HCT116 (cell line): Measurements from ENCODE around the gene PLD1. TPM values are rescaled to one million over a fixed set of nuclear protein-coding genes. Genes with fewer than 3 reads are reported as not detected.

Experiments
- ATAC-seq: fragments of 200-7000 bp; cut with Tn5 transposase; 2 replicates; pipeline ENCODE4 v1.9.1; 2020; ENCODE audit warnings: mild to moderate bottlenecking, moderate library complexity
- BruUV-seq: library from RNA; stranded (reverse); fragments of 400-500 nt; replicated peaks from 2 replicates; lab custom pipeline; 2021; lab: Mats Ljungman, UMichigan
- CTCF ChIA-PET: fragments of 300-600 bp; sonication (Branson Sonifier 250); formaldehyde crosslinking; loops from one replicate; lab custom pipeline; 2021; ENCODE audit warnings: antibody characterized with exemption; lab: Charles Lee
- POLR2A ChIA-PET: fragments of 300-600, 350-600 bp; sonication (Branson Sonifier 250); formaldehyde crosslinking; loops from one replicate; lab custom pipeline; 2021; ENCODE audit warnings: antibody characterized with exemption; lab: Charles Lee
- RAD21 ChIA-PET, 2 experiments: fragments of 300-600 bp; sonication (Branson Sonifier 250); formaldehyde crosslinking; loops; one replicate each; lab custom pipeline; 2023; ENCODE audit warnings: low total read pairs in 2 of 2; ENCODE audit not compliant: uncharacterized antibody in 2 of 2, unreplicated experiment in 2 of 2, low non-redundant PET in 1 of 2; lab: Charles Lee
- DNase-seq: peaks from one replicate; pipeline ENCODE4 v3.0.0-alpha.2; 2010; ENCODE audit warnings: low read depth, low spot score
- H2AFZ ChIP-seq: fragments of 200-600 bp; shearing (Covaris generic), sonication (generic); 2 replicates; pipeline ENCODE4 v1.6.1; 2017; ENCODE audit warnings: low read depth, mixed run types, mixed read lengths, antibody characterized with exemption, low read length; ENCODE audit not compliant: poor library complexity, severe bottlenecking
- H3K27ac ChIP-seq: 2 replicates; pipeline ENCODE4 v1.5.1; 2012; ENCODE audit warnings: low read depth, low read length
- H3K27me3 ChIP-seq: fragments of 200-600 bp; sonication (generic); 2 replicates; pipeline ENCODE4 v1.6.1; 2016; ENCODE audit warnings: mixed run types, low read length, mixed read lengths; ENCODE audit not compliant: insufficient read depth
- H3K36me3 ChIP-seq, 2 experiments: fragments of 200-500 bp in 1 of 2; fragments of 200-600 bp in 1 of 2; sonication (Bioruptor generic) in 1 of 2; sonication (generic) in 1 of 2; 2 replicates each; pipeline versions ENCODE4 v1.5.1 to v1.6.1; 2014 to 2016; ENCODE audit warnings: low read length in 2 of 2, inconsistent platforms in 1 of 2, mixed read lengths in 1 of 2, mixed run types in 1 of 2; ENCODE audit not compliant: insufficient read depth in 2 of 2, control insufficient read depth in 1 of 2
- H3K4me1 ChIP-seq, 2 experiments: fragments of 200-600 bp in 1 of 2; sonication (generic) in 1 of 2; 2 replicates each; pipeline versions ENCODE4 v1.5.1 to v1.6.1; 2012 to 2017; ENCODE audit warnings: low read length in 2 of 2, inconsistent platforms in 1 of 2, mild to moderate bottlenecking in 1 of 2, mixed read lengths in 1 of 2, mixed run types in 1 of 2, moderate library complexity in 1 of 2; ENCODE audit not compliant: insufficient read depth in 2 of 2, control insufficient read depth in 1 of 2
- H3K4me2 ChIP-seq: fragments of 200-600 bp; sonication (generic); 2 replicates; pipeline ENCODE4 v1.6.1; 2017; ENCODE audit warnings: mixed run types, low read length, mixed read lengths
- H3K4me3 ChIP-seq, 2 experiments: fragments of 200-600 bp in 1 of 2; sonication (generic) in 1 of 2; replicated peaks in 1 of 2; 2 replicates each; pipeline ENCODE4 v1.5.1; 2011 to 2016; ENCODE audit warnings: low read length in 2 of 2, control low read depth in 1 of 2, low read depth in 1 of 2, mild to moderate bottlenecking in 1 of 2, mixed read lengths in 1 of 2, mixed run types in 1 of 2
- H3K79me2 ChIP-seq: fragments of 200-600 bp; sonication (generic); 2 replicates; pipeline ENCODE4 v1.6.1; 2017; ENCODE audit warnings: mild to moderate bottlenecking, mixed run types, low read length, moderate library complexity, mixed read lengths; ENCODE audit not compliant: insufficient read depth
- H3K9ac ChIP-seq: fragments of 200-600 bp; sonication (generic); 2 replicates; pipeline ENCODE4 v1.6.1; 2016; ENCODE audit warnings: low read length, mixed read lengths
- H3K9me2 ChIP-seq: fragments of 200-600 bp; sonication (generic), shearing (Covaris generic); 2 replicates; pipeline ENCODE4 v1.6.1; 2017; ENCODE audit warnings: mixed run types, mild to moderate bottlenecking, moderate library complexity; ENCODE audit not compliant: insufficient read depth
- H3K9me3 ChIP-seq, 2 experiments: fragments of 200-500 bp in 1 of 2; fragments of 200-600 bp in 1 of 2; sonication (Bioruptor generic) in 1 of 2; sonication (generic) in 1 of 2; 2 replicates each; pipeline ENCODE4 v1.6.1; 2014 to 2017; ENCODE audit warnings: low read length in 2 of 2, mixed read lengths in 2 of 2, inconsistent platforms in 1 of 2, low read depth in 1 of 2, mild to moderate bottlenecking in 1 of 2, mixed run types in 1 of 2, moderate library complexity in 1 of 2; ENCODE audit not compliant: control insufficient read depth in 1 of 2, insufficient read depth in 1 of 2
- H4K20me1 ChIP-seq: fragments of 200-600 bp; sonication (generic), shearing (Covaris generic); 2 replicates; pipeline ENCODE4 v1.6.1; 2017; ENCODE audit warnings: mixed run types, mild to moderate bottlenecking, moderate library complexity; ENCODE audit not compliant: insufficient read depth
- ATF3 ChIP-seq: IDR thresholded peaks from 2 replicates; pipeline ENCODE4 v1.6.1; 2012
- CEBPB ChIP-seq: IDR thresholded peaks from 2 replicates; pipeline ENCODE4 v1.6.1; 2012; ENCODE audit warnings: low read depth
- CTCF ChIP-seq, 3 experiments: fragments of 200-600 bp in 1 of 3; sonication (generic) in 1 of 3; IDR thresholded peaks in 2 of 3; conservative IDR thresholded peaks in 1 of 3; 2 replicates each; pipeline ENCODE4 v1.5.1; 2012 to 2017; ENCODE audit warnings: low read depth in 2 of 3, low read length in 2 of 3, antibody characterized with exemption in 1 of 3, borderline replicate concordance in 1 of 3, control low read depth in 1 of 3, mild to moderate bottlenecking in 1 of 3, mixed read lengths in 1 of 3, mixed run types in 1 of 3, moderate library complexity in 1 of 3; ENCODE audit not compliant: insufficient read depth in 1 of 3
- EGR1 ChIP-seq: IDR thresholded peaks from 2 replicates; pipeline ENCODE4 v1.6.1; 2012; ENCODE audit warnings: low read depth
- ELF1 ChIP-seq: IDR thresholded peaks from 2 replicates; pipeline ENCODE4 v1.6.1; 2012; ENCODE audit warnings: low read depth, borderline replicate concordance
- EZH2 ChIP-seq: fragments of 200-600 bp; sonication (generic); IDR thresholded peaks from 2 replicates; pipeline ENCODE4 v1.6.1; 2017; ENCODE audit warnings: antibody characterized with exemption, mixed run types
- EZH2phosphoT487 ChIP-seq: fragments of 200-600 bp; IDR thresholded peaks from 2 replicates; pipeline ENCODE4 v1.6.1; 2018; ENCODE audit warnings: antibody characterized with exemption, borderline replicate concordance
- FOSL1 ChIP-seq: IDR thresholded peaks from 2 replicates; pipeline ENCODE4 v1.6.1; 2012; ENCODE audit warnings: low read depth
- JUND ChIP-seq: IDR thresholded peaks from 2 replicates; pipeline ENCODE4 v1.6.1; 2012
- MAX ChIP-seq: IDR thresholded peaks from 2 replicates; pipeline ENCODE4 v1.6.1; 2012
- POLR2AphosphoS5 ChIP-seq: IDR thresholded peaks from 2 replicates; pipeline ENCODE4 v1.6.1; 2011; ENCODE audit warnings: mild to moderate bottlenecking, low read depth, low read length, moderate library complexity
- RAD21 ChIP-seq: IDR thresholded peaks from 2 replicates; pipeline ENCODE4 v1.6.1; 2012; ENCODE audit warnings: low read depth, mild to moderate bottlenecking
- SIN3A ChIP-seq: IDR thresholded peaks from 2 replicates; pipeline ENCODE4 v1.6.1; 2012; ENCODE audit warnings: low read depth
- SP1 ChIP-seq: IDR thresholded peaks from 2 replicates; pipeline ENCODE4 v1.6.1; 2012; ENCODE audit warnings: low read depth
- SRF ChIP-seq: IDR thresholded peaks from 2 replicates; pipeline ENCODE4 v1.6.1; 2012; ENCODE audit warnings: low read depth
- TCF7L2 ChIP-seq: IDR thresholded peaks from 2 replicates; pipeline ENCODE4 v1.7.0; 2011; ENCODE audit warnings: borderline replicate concordance, inconsistent platforms; ENCODE audit not compliant: insufficient read depth, insufficient read length; ENCODE audit errors: extremely low read depth
- YY1 ChIP-seq: IDR thresholded peaks from 2 replicates; pipeline ENCODE4 v1.6.1; 2011; ENCODE audit warnings: low read length, low read depth, moderate library complexity, mild to moderate bottlenecking; ENCODE audit not compliant: insufficient replicate concordance; ENCODE audit errors: extremely low read depth
- ZBTB33 ChIP-seq: IDR thresholded peaks from 2 replicates; pipeline ENCODE4 v1.6.1; 2011; ENCODE audit warnings: mild to moderate bottlenecking, low read length, moderate library complexity; ENCODE audit not compliant: insufficient replicate concordance; ENCODE audit errors: extremely low read depth
- ZFX ChIP-seq: fragments of 450-650 bp; IDR thresholded peaks from 2 replicates; pipeline ENCODE4 v1.6.1; 2017
- intact Hi-C: fragments of 100-400 bp; cut with micrococcal nuclease; formaldehyde crosslinking; loops from 2 replicates; pipeline ENCODE4 v1.10.0; 2022
- total RNA-seq: library from RNA; stranded (reverse); gene quantifications from one replicate; pipeline ENCODE4 v1.2.1, GENCODE V29; 2021; ENCODE audit not compliant: unreplicated experiment

The PLD1 gene
- total RNA-seq, 1 experiment from 2014 or later = 8.4 TPM

GRCh38 chr3:171672124-171672523, 138.2 kb downstream of the PLD1 start:
- CTCF ChIA-PET = no interaction called here
- Histone ChIP-seq H3K27me3 (no peaks in the 10 kb centered on the region), H3K27ac (no peak overlapping the region), H3K9ac (no peak overlapping the region), H3K4me1 (no peaks in the 10 kb centered on the region)
- TF ChIP-seq POLR2AphosphoS5 (no peak), ZFX (no peak), EZH2phosphoT487 (no peak), EGR1 (no peak), SRF (no peak), SIN3A (no peak), EZH2 (no peak), TCF7L2 (no peak), FOSL1 (no peak), CTCF (IDR thresholded peaks at IDR 0.05 in 2 of 3, conservative IDR thresholded peaks at IDR 0.05 in 1 of 3; ENCODE audit: borderline replicate concordance in 1 of 3, insufficient read depth in 1 of 3, low read depth in 2 of 3, low read length in 2 of 3) (no peak), YY1 (no peak), RAD21 (no peak), ZBTB33 (no peak), ATF3 (no peak), ELF1 (no peak), CEBPB (no peak), SP1 (no peak), JUND (no peak), MAX (no peak)
- TF ChIP-seq, all 23 proteins: peak for 0
- Histone ChIP-seq H3K4me3 (no peak overlapping the region), H3K36me3 (no peaks in the 10 kb centered on the region), H3K9me3 (no peaks in the 10 kb centered on the region), H3K9me2 (no peaks in the 10 kb centered on the region), H2AFZ (no peak overlapping the region), H4K20me1 (no peaks in the 10 kb centered on the region), H3K79me2 (no peaks in the 10 kb centered on the region), H3K4me2 (no peak overlapping the region)
- BruUV-seq = no TSS peak
- POLR2A ChIA-PET = no interaction called here
- ATAC-seq (no peak), DNase-seq (no peak)
- RAD21 ChIA-PET = no interaction called here
- intact Hi-C loops = no loop called here
